GM19240 (cell line): ENCODE data around the gene EXOC2.
"Not testable (repeated sequence)": the region's sequence is repeated elsewhere in the genome, so short reads cannot be mapped to it uniquely, and the experiment has no call there.

Experiments
- DNase-seq: peaks from one replicate; pipeline ENCODE4 v3.0.0; 2011; ENCODE audit warnings: low spot score; ENCODE audit not compliant: insufficient read length

Gene EXOC2

DNA sequence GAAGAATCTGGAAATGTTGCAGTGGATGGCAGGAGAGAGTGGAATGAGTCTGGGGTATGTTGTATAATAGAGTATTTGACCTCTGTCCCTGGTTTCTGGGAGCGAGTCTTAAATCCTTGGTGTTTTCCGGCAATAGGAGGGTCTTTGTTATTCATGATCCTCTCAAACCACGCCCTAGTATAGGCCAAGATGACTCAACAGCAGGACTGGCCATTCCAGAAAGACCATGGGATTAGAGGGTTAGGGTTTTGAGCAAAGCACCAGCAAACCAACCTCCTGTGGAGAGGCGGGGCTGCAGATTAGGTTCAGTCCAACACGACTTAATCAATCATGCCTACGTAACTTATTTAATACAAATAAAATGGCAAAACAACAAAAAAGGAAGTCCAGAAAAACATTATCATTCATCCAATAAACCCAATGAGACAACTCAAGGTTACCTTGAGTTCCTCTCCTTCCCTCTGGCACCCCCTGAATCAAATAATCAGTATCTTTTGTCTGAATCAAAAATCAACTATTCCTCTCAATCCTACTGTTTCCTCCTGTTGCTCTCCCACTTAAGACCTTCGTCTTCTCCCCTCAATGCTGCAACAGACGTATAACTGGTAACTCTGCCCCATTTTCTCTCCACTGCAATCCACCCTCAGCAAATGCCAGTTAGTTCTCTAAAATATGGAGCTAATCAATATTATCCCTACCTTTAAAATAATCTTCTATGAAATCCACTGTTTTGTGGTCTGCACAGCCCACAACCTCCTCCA is 51.5 kb downstream of the EXOC2 start:
- DNase-seq: no peak

DNA sequence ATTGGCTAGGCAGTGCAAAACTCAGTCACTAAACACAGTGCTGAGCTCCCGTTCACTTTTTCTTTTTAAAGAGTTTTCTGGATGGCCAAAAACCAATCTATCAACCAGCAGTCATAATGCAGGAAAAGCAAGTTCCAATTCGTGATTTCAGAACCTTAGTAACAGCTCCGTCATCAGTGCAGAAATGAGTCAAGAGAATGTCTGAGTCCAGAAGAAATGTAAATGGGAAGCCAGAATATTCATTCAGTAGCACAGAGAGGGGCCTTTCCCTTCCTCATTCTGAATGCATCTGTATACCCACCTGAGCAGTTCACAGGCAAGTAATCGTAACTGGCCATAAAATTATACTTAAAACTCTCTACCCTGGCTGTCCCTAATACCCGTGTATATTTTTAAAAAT is 56.5 kb downstream of the EXOC2 start:
- no peak for DNase-seq

DNA sequence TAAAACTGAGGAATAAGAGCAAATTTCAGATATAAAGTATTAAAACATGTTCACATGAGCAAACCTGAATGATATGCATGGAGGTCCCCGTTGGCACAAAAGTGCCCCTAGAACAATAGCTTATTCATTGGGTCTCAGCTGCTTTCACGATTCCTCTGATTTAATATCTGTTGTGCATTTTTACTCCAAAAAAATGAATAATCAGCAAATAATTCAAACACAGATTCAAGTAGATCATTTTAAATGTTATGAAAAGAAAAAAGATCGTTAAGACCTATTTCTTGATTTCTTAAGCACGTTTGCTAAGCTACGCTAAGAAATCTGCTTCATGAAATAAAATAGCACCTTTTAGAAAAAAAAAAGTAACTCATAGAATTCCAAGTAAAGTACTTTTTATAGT is 57.7 kb downstream of the EXOC2 start:
- no peak for DNase-seq

- DNase-seq: no peak
Observed at GRCh38 chr6:633611-634010, 59.3 kb downstream of the EXOC2 start.

GRCh38 chr6:628766-629165 is 64.2 kb downstream of the EXOC2 start:
- peak; percentile 13 for DNase-seq

DNA sequence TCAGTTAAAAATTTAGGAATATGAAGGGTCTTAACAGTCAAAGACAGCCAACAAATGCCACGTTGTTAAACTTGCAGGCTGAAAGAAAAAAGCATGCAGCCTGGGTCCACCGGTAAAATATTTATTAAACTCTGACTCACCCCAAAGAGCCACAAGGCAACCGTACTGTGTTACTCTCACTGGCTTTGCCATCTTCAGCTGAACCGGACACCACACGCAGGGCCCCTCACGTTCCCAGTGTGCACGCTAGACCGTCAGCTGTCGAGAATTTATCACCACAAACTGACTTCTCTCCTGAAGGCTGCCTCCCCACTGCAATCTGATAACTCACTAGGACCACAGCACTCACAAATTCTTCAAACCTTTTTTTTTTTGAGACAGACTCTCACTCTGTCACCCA is 66.7 kb downstream of the EXOC2 start:
- DNase-seq: no peak

DNA sequence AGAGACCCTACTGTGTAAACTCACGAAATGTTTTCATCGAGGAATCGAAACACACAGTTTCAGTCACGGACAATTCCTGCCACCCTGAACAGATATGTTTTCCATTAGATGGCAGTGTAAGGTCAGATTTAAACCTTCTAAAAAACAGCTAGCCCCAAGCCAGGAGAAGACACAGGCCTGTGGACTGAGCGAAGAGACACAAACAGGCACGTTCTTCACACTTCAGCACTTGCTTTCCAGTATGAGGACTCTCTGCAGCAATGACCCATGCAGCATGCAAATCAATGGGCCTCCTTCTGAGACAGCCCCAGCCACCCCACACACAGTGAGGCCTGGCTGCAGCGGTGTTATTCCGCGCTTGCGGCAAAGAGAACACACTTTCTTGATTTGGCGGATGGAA is 68.0 kb downstream of the EXOC2 start:
- no peak for DNase-seq

DNA sequence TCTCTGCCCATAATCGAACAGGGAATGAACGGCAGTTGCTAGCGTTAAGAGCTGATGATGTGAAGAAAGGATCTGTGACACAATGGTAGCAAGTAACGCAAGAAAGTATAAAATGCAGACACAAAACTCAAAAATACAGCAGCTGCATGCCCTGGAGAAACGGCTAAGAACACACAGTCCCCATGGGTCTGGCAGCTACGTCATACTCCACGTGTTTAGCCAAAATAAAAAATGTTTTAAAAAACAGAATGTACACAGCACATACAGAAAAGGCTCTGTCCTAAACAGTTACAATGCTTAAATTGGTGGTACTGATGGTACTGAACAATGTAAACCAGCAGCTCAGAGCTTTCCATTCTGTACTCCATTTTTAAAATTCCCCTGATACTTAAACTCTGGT is 70.5 kb downstream of the EXOC2 start:
- no peak for DNase-seq

GRCh38 chr6:621931-622330 is 71.0 kb downstream of the EXOC2 start:
- no peak for DNase-seq

DNA sequence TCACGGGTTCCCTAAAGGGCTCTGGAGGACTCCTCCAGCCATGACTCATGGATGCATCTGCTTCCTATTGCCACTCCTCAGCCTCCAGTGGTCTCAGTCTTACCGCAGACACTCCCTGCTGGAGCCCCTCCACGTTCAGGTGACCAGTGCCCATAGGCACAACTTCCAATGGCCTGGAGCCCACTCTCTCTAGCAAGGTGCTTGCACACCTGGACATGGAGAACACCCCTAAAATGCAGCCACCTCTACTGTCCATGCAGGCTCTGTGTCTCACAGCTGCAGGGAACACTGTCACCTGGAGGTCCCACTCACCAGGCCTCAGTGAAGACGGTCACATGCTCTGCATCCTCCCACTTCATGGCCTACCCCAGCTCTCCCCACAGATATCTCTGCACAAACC is 72.0 kb downstream of the EXOC2 start:
- no peak for DNase-seq

DNA sequence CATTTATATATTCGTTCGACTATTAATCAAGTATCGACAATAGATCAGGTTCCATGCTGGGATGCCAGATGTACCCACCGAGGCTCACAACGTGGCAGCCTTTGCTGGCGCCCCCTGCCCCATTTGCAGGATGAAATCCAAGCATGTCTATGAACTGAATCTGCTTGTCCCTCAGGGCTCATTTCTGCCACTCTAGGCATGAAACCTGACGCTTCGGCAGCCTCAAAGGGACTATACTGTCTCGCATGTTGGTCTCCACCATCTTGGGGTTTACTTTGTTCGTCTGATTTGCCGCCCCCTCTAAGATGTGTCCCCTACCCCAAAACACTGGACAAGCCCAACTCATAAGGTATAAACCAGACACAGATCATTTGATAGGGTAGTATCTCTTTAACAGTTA is 72.8 kb downstream of the EXOC2 start:
- DNase-seq: no peak

GRCh38 chr6:617456-618100 is 75.4 kb downstream of the EXOC2 start:
- no peak for DNase-seq

DNA sequence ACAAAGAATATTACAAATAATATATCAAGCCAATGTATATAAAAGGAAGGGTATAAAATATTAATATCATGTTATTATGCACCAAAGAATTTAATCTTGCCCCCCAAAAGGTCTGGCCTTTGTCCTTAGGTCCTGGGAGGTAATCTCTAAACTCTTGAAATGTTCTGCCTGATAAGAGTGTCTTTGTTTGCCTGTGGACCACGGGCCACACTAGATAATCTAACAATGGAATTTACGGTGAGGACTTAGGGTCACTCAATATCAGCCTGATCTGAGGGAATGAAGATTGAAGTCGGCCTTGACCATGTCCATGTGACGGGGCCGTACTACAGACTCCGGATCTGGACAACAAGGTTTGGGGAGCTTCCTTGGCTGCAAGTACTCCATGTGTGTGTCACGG is 79.0 kb downstream of the EXOC2 start:
- no peak for DNase-seq

- no peak for DNase-seq
Observed at GRCh38 chr6:611928-612327, 81.0 kb downstream of the EXOC2 start.

DNA sequence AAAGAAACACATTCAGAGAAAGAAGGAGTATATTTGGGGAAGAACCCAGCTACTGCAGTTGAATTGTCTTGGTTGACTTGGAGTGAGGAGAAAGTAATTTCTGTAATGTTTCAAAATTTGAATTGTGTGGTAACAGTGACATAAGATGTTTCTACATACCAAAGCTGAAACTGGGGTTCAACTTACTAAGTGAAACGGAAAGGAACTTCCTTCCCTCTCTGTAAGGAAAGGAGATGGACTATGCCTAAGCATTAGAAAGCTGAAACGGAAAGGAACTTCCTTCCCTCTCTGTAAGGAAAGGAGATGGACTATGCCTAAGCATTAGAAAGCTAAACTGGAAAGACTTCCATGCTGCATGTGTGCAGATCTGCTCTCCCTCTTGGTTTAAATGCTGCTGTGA is 82.1 kb downstream of the EXOC2 start:
- DNase-seq: no peak

GRCh38 chr6:609905-610304 is 83.0 kb downstream of the EXOC2 start:
- DNase-seq: no peak

DNA sequence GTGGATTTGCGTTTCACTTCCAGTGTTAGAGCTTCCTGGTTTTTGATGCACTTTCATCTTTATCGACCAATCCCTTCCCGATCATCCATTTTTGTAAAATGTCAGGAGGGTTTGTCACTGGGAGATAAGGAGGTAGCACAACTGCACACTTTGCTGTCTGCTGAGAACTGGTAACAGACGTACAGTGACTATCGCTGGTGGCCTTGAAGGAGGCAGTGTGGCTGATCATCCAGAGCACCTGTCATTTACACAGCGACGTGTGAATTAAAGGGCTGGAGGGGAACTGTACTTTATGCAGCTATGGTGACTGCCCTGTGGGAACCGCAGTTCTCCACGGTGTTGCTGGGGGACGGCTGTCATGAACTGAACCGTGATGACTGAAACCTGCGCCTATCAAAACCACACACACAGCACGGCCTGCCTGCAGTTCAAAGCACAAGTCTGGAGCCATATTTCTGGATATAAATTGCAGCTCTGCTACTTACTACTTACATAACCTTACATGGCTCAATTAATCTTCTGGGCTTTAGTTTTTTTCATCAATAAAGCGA is 86.0 kb downstream of the EXOC2 start:
- no peak for DNase-seq

DNA sequence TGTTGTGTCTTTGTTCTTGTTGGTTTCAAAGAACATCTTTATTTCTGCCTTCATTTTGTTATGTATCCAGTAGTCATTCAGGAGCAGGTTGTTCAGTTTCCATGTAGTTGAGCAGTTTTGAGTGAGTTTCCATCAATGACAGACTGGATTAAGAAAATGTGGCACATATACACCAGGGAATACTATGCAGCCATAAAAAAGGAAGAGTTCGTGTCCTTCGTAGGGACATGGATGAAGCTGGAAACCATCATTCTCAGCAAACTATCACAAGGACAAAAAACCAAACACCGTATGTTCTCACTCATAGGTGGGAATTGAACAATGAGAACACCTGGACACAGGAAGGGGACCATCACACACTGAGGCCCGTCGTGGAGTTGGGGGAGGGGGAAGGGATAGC is 87.0 kb downstream of the EXOC2 start:
- not testable (repeated sequence) for DNase-seq

GRCh38 chr6:604579-604978 is 88.4 kb downstream of the EXOC2 start:
- DNase-seq: no peak

- no peak for DNase-seq
Observed at GRCh38 chr6:603265-603664, 89.7 kb downstream of the EXOC2 start.

DNA sequence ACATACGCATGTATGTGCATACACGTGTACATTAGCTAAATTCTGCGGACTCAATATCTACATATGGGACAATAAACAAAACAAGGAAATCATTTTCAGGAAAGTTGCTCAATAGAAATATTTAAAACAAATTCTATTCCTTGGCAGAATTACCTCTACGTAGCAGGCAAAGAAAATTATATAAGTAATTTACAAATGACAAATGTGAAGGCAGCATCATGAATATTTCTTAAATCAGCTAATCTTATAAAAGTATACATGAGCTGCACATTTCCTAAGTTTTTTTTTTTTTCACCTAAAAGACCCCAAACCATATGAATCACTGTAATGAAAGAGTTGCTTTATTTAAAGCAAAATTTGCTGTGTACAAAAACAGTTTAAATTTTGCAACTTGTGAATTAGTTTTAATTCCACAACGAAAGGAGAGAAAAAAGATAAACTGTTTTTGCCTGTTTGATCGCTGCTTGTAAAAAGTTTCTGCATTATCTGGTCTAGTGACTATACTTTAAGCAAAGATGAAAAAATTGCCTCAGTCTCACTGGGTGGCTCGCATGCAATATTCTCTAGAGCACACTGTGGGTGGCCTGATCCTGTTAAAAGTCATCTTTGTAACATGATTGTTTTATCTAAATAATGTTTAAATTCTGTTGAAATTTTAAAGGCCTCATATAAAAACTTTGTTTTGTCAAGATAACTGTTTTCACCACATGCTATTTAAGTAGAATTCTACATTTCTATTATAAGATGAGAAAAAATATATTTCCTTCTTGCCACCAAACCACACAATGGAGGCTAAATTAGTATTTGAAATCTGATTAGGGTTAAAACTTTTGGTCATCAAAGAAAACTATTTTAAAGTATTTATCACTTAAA is 93.1 kb downstream of the EXOC2 start:
- no peak for DNase-seq

GRCh38 chr6:593907-594212 is 99.1 kb downstream of the EXOC2 start:
- no peak for DNase-seq
